ENCODE data around the gene AMACR. TPM values are rescaled to one million over a fixed set of nuclear protein-coding genes. Genes with fewer than 3 reads are reported as not detected.
A peak's percentile ranks its signal among the peaks of the same experiment; 100 is the strongest.

Gene AMACR
- total and polyA plus RNA-seq, 4 experiments from 2014 or later, result 5.2 to 9.2 (median 7.4) TPM

GRCh38 chr5:33936381-33937016 lies 71.4 kb downstream of the AMACR start, which contains the start of gene RXFP3:
Gene RXFP3 (plus strand): TSS chr5:33936386. CDS start chr5:33936741, 355 bp downstream.
- DNase-seq, result no peak
- ChIA-PET POLR2A (ENCODE audit: partially characterized antibody) (no interaction called here), CTCF (ENCODE audit: partially characterized antibody) (interaction anchor here (0.9 to 7.6 kb wide), 9 partner anchors 11 to 502 kb away, joined by 3 to 71 read pairs (median 10); partner anchors contain the start of gene TARS1)
- Mint-ChIP-seq H3K27me3 (peaks cover 36 to 38% of the 10 kb centered on the region in 2 donors), H3K4me1 (peaks cover 0 to 8% (median 3%) of the 10 kb centered on the region in 4 donors), H3K27ac (no peak within 1 kb of the TSS), H3K36me3 (no peaks in the 10 kb centered on the region), H3K4me3 (peak within 1 kb of the TSS in 2 of 8 donors; percentile 13 to 26), H3K9me3 (peaks cover 0 to 2% (median 0%) of the 10 kb centered on the region in 8 donors)
- peaks cover 9% of the 10 kb centered on the region for H3K27me3 ChIP-seq (ENCODE audit: insufficient read depth, low read length)
- no peaks in the 10 kb centered on the region for H3K9me3 ChIP-seq (ENCODE audit: control insufficient read depth in 1 of 2, low read length in 2 of 2)
- no peaks in the 10 kb centered on the region for H3K4me1 ChIP-seq (ENCODE audit: insufficient read depth, low read length)
- H3K27ac ChIP-seq (ENCODE audit: low read depth, low read length), result no peak within 1 kb of the TSS
- H3K4me3 ChIP-seq (ENCODE audit: low read length in 2 of 2), result no peak within 1 kb of the TSS
- no peaks in the 10 kb centered on the region for H3K36me3 ChIP-seq (ENCODE audit: insufficient read depth, low read length)
- intact Hi-C loops (cut with micrococcal nuclease), result no loop called here

Other genes starting within 250 kb of the AMACR start
- gene ADAMTS12, start 116.1 kb downstream of the AMACR start, total RNA-seq, result under 1 TPM in 1 of 2 experiments, not detected in 1; 0.17 TPM
- not detected for gene ADAMTS12, start 116.1 kb downstream of the AMACR start, polyA plus RNA-seq
- not detected for gene RXFP3, start 71.7 kb downstream of the AMACR start, total RNA-seq
- gene RXFP3, start 71.7 kb downstream of the AMACR start, polyA plus RNA-seq, result not detected
- gene SLC45A2, start 23.4 kb downstream of the AMACR start, total RNA-seq, result not detected
- not detected for gene SLC45A2, start 23.4 kb downstream of the AMACR start, polyA plus RNA-seq
- gene C1QTNF3, start 35.2 kb upstream of the AMACR start, total RNA-seq, result 1 to 10 TPM; 7.0 to 7.2 TPM
- gene C1QTNF3, start 35.2 kb upstream of the AMACR start, polyA plus RNA-seq, result under 1 TPM in 1 of 2 donors, not detected in 1; 0.53 TPM